KMS-11 (cell line): ENCODE data around the gene SLC11A2.
"Not testable (repeated sequence)": the region's sequence is repeated elsewhere in the genome, so short reads cannot be mapped to it uniquely, and the experiment has no call there.

Experiments used
- H2AFZ ChIP-seq: fragments of 200-600 bp; sonication (generic); 2 replicates; pipeline ENCODE4 v1.6.1; 2016; ENCODE audit warnings: antibody characterized with exemption, mixed run types, low read depth
- H3K27ac ChIP-seq: fragments of 200-600 bp; sonication (generic); 2 replicates; pipeline ENCODE4 v1.6.1; 2016; ENCODE audit warnings: mild to moderate bottlenecking, mixed run types
- H3K27me3 ChIP-seq: fragments of 200-600 bp; sonication (generic); 2 replicates; pipeline ENCODE4 v1.6.1; 2017; ENCODE audit warnings: mild to moderate bottlenecking, low read depth, mixed run types, moderate library complexity; ENCODE audit not compliant: insufficient read depth
- H3K36me3 ChIP-seq: fragments of 200-600 bp; sonication (generic); 2 replicates; pipeline ENCODE4 v1.6.1; 2017; ENCODE audit warnings: mild to moderate bottlenecking, mixed run types; ENCODE audit not compliant: insufficient read depth
- H3K4me1 ChIP-seq: fragments of 200-600 bp; sonication (generic); 2 replicates; pipeline ENCODE4 v1.6.1; 2016; ENCODE audit warnings: mild to moderate bottlenecking, low read depth, mixed run types; ENCODE audit not compliant: poor library complexity, severe bottlenecking
- H3K4me2 ChIP-seq: fragments of 200-600 bp; sonication (generic); 2 replicates; pipeline ENCODE4 v1.7.0; 2016; ENCODE audit warnings: mild to moderate bottlenecking, mixed run types
- H3K4me3 ChIP-seq: fragments of 200-600 bp; sonication (generic); IDR thresholded peaks from 2 replicates; pipeline ENCODE4 v1.6.1; 2017; ENCODE audit warnings: low read depth, low read length, mixed read lengths; ENCODE audit not compliant: insufficient read depth
- H3K79me2 ChIP-seq: fragments of 200-600 bp; sonication (generic); 2 replicates; pipeline ENCODE4 v1.6.1; 2016; ENCODE audit warnings: low read depth, mixed run types; ENCODE audit not compliant: insufficient read depth
- H3K9ac ChIP-seq: fragments of 200-600 bp; sonication (generic); 2 replicates; pipeline ENCODE4 v1.6.1; 2016; ENCODE audit warnings: mild to moderate bottlenecking, mixed run types
- H4K20me1 ChIP-seq: fragments of 200-600 bp; sonication (generic); 2 replicates; pipeline ENCODE4 v1.6.1; 2016; ENCODE audit warnings: mild to moderate bottlenecking, mixed run types; ENCODE audit not compliant: insufficient read depth
- CTCF ChIP-seq: fragments of 200-600 bp; sonication (generic); conservative IDR thresholded peaks from 2 replicates; pipeline ENCODE4 v1.6.1; 2017; ENCODE audit warnings: low read depth, mild to moderate bottlenecking, antibody characterized with exemption, low read length, moderate library complexity, mixed read lengths

SLC11A2 gene

DNA sequence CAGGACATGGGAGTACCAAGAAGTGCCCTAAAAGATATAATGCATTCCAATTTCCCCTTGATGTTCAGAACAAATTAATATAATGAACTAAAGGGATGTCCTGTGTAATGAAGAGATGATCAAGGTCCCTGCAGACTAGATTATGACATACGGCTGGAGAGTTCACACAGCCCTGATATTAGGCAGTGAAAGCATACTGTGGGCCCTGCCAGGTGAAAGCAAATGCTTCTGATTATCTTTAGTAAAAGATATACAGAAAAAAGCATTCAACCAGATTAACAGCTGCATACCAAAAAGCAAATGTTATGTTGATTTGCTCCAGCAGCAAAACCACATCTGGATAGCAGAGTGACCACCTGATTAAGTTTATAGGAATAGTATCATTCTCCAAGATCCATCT lies 61.8 kb downstream of the SLC11A2 start:
- Histone ChIP-seq H2AFZ (no peak overlapping the region), H3K27me3 (no peaks in the 10 kb centered on the region), H3K79me2 (no peaks in the 10 kb centered on the region), H3K4me1 (no peaks in the 10 kb centered on the region), H3K4me3 (no peak overlapping the region), H3K27ac (no peak overlapping the region), H3K4me2 (no peak overlapping the region), H4K20me1 (no peaks in the 10 kb centered on the region), H3K36me3 (no peaks in the 10 kb centered on the region), H3K9ac (no peak overlapping the region)
- TF ChIP-seq CTCF = no peak

DNA sequence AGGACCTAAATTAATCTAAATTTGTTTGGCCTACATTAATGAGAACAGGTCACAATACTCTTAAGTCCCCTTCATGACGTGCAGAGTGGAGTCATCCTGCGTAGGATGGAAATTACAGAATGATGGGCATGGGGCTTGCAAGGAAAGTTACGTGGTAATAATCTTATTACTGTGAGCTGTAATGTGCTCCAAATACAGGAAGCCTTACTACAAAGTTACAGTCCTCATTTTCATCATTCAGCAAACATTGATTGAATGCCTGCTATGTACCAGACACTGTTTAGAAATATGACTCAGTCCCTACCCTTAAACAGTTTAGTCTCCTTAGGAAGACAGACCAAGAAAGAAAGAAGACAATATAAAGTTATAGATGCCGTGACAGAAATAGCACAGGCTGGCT lies 64.5 kb downstream of the SLC11A2 start:
- Histone ChIP-seq H4K20me1 (no peaks in the 10 kb centered on the region), H3K4me1 (no peaks in the 10 kb centered on the region), H3K4me2 (no peak overlapping the region), H3K27me3 (no peaks in the 10 kb centered on the region), H2AFZ (no peak overlapping the region), H3K4me3 (no peak overlapping the region), H3K27ac (no peak overlapping the region), H3K36me3 (no peaks in the 10 kb centered on the region), H3K79me2 (no peaks in the 10 kb centered on the region), H3K9ac (no peak overlapping the region)
- TF ChIP-seq CTCF = no peak

DNA sequence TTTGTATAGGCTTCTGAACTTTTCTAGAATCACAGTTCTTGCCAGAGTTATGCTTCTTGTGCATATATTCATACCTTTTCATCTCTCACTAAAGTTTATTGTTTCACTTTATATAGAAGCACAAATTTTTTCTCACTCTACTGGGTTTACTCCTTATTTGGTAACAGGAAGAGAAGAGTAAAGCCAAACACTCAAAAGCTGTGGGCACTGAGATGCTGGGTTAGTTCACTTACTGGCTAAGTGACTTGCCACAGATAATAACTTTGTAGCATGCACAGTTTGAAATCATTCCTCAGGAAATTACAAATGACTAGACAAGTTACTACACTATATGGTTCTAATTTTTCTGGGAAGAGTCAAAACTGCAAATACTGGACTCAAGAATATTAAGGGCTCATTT lies 66.1 kb downstream of the SLC11A2 start:
- no peak for TF ChIP-seq CTCF
- no peaks in the 10 kb centered on the region for H3K36me3 ChIP-seq
- H3K4me1 ChIP-seq = no peaks in the 10 kb centered on the region
- H3K27ac ChIP-seq = no peak overlapping the region
- no peaks in the 10 kb centered on the region for H3K27me3 ChIP-seq
- no peak overlapping the region for H2AFZ ChIP-seq
- H3K4me2 ChIP-seq = no peak overlapping the region
- no peaks in the 10 kb centered on the region for H3K79me2 ChIP-seq
- no peak overlapping the region for H3K4me3 ChIP-seq
- H3K9ac ChIP-seq = no peak overlapping the region
- no peaks in the 10 kb centered on the region for H4K20me1 ChIP-seq

DNA sequence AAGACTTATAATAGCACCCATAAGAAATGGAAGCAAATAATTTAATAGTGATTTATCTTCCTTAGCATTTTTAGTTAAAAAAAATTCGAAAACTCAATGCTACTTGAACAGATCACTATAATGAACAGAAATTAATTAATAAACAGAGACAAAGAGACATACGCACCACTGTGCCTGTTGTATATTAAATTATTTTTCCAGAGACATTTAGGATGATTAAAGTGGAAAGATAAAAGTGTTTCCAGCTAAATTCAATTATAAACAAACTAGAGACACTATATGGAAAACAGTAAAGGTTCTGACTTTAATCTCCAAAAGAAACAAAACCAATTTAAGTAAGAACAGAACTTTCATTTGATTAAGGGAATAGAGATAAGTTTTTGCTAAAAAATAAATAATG lies 70.5 kb downstream of the SLC11A2 start:
- Histone ChIP-seq H3K27ac (no peak overlapping the region), H3K4me1 (no peaks in the 10 kb centered on the region), H3K4me2 (no peak overlapping the region), H3K9ac (no peak overlapping the region), H3K79me2 (no peaks in the 10 kb centered on the region), H3K4me3 (no peak overlapping the region), H3K27me3 (no peaks in the 10 kb centered on the region), H2AFZ (no peak overlapping the region), H4K20me1 (no peaks in the 10 kb centered on the region), H3K36me3 (no peaks in the 10 kb centered on the region)
- TF ChIP-seq CTCF = no peak

DNA sequence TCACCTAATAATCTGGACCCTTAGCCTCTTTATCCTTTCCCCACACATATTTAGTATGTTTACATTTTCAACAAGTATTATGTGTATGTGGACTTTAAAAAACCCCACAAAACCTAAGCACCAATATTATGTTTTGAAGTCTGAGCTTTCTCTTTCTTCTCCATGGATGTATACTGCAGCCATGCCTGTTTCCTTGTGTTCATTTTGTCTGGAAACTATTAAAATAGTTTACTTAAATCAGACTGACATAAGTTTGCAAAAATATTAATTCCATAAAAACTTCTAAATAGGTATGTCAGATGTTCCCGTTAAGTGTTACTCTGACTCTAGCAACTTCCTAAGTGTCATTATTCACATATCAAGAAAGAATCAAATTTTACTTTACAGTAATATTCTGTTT lies 70.9 kb downstream of the SLC11A2 start:
- TF ChIP-seq CTCF = no peak
- no peak overlapping the region for H3K4me3 ChIP-seq

GRCh38 chr12:50954789-50955188 lies 71.4 kb downstream of the SLC11A2 start:
- H3K4me1 ChIP-seq, H3K4me2 ChIP-seq, H3K27me3 ChIP-seq, H3K36me3 ChIP-seq, H3K4me3 ChIP-seq, H3K79me2 ChIP-seq, H3K9ac ChIP-seq, H4K20me1 ChIP-seq, H3K27ac ChIP-seq, H2AFZ ChIP-seq: not testable (repeated sequence)

More for the DNA sequence above, 70.9 kb downstream of the SLC11A2 start:
- Histone ChIP-seq H2AFZ (no peak overlapping the region), H3K79me2 (no peaks in the 10 kb centered on the region), H3K27ac (no peak overlapping the region), H3K4me2 (no peak overlapping the region), H4K20me1 (no peaks in the 10 kb centered on the region), H3K36me3 (no peaks in the 10 kb centered on the region), H3K9ac (no peak overlapping the region), H3K4me1 (no peaks in the 10 kb centered on the region), H3K27me3 (no peaks in the 10 kb centered on the region)
